HG02588 (cell line): ENCODE data around the gene PPFIBP2.
"Not testable (repeated sequence)": the region's sequence is repeated elsewhere in the genome, so short reads cannot be mapped to it uniquely, and the experiment has no call there.

ENCODE experiments used
- ATAC-seq: cut with Tn5 transposase; IDR thresholded peaks from one replicate; pipeline ENCODE4 v1.9.1; 2021; ENCODE audit warnings: mild to moderate bottlenecking, moderate library complexity; ENCODE audit not compliant: unreplicated experiment

Gene PPFIBP2

GRCh38 chr11:7655253-7656217, 141.7 kb downstream of the PPFIBP2 start:
- no peak for ATAC-seq

- no peak for ATAC-seq
These were observed 142.9 kb downstream of the PPFIBP2 start for GRCh38 chr11:7656704-7657103.

- no peak for ATAC-seq
These were observed 143.7 kb downstream of the PPFIBP2 start for GRCh38 chr11:7657306-7658025.

GRCh38 chr11:7663531-7663930, 149.7 kb downstream of the PPFIBP2 start:
- not testable (repeated sequence) for ATAC-seq

- no peak for ATAC-seq
These were observed 151.1 kb downstream of the PPFIBP2 start for GRCh38 chr11:7664867-7665266.

GRCh38 chr11:7665473-7666291, 151.9 kb downstream of the PPFIBP2 start:
- ATAC-seq = peak; percentile 97

GRCh38 chr11:7666292-7666866, 152.6 kb downstream of the PPFIBP2 start:
- ATAC-seq = no peak

GRCh38 chr11:7667460-7667859, 153.7 kb downstream of the PPFIBP2 start:
- ATAC-seq = no peak

- no peak for ATAC-seq
These were observed 154.7 kb downstream of the PPFIBP2 start for GRCh38 chr11:7668464-7668863.

- no peak for ATAC-seq
These were observed 155.1 kb downstream of the PPFIBP2 start for GRCh38 chr11:7668911-7669310.

GRCh38 chr11:7670641-7671040, 156.8 kb downstream of the PPFIBP2 start:
- ATAC-seq = no peak

GRCh38 chr11:7671347-7672215, 157.8 kb downstream of the PPFIBP2 start:
- ATAC-seq = peak; percentile 68

- no peak for ATAC-seq
These were observed 158.6 kb downstream of the PPFIBP2 start for GRCh38 chr11:7672276-7672959.

GRCh38 chr11:7672960-7673723, 159.3 kb downstream of the PPFIBP2 start, which contains the start of gene CYB5R2:
CYB5R2 (minus strand) TSS chr11:7673500; CDS start chr11:7672825, 675 bp downstream.
- peak; percentile 48 for ATAC-seq

- ATAC-seq = peak; percentile 10
These were observed 160.1 kb downstream of the PPFIBP2 start for GRCh38 chr11:7673724-7674434.

GRCh38 chr11:7675631-7676030, 161.8 kb downstream of the PPFIBP2 start:
- no peak for ATAC-seq

GRCh38 chr11:7677071-7677470, 163.3 kb downstream of the PPFIBP2 start:
- ATAC-seq = no peak

GRCh38 chr11:7677796-7678201, 164.0 kb downstream of the PPFIBP2 start:
- no peak for ATAC-seq
